BJ (cell line): Measurements from ENCODE around the gene INSR. TPM values are rescaled to one million over a fixed set of nuclear protein-coding genes. Genes with fewer than 3 reads are reported as not detected.

ENCODE experiments used
- CTCF ChIA-PET: fragments of 350-600 bp; formaldehyde crosslinking; extraction: SDS; loops from one replicate; lab custom pipeline; 2021; ENCODE audit warnings: antibody characterized with exemption, inconsistent platforms; lab: Yijun Ruan, JAX
- POLR2A ChIA-PET: fragments of 300-600 bp; sonication (Branson Sonifier 250); formaldehyde crosslinking; extraction: SDS; loops from one replicate; lab custom pipeline; 2021; ENCODE audit warnings: antibody characterized with exemption; lab: Charles Lee
- DNase-seq: peaks from one replicate; pipeline ENCODE4 v3.0.0-alpha.2; 2011; ENCODE audit warnings: low read depth
- H3K27me3 ChIP-seq: 2 replicates; pipeline ENCODE4 v1.6.0; 2011; ENCODE audit warnings: low read length; ENCODE audit not compliant: control insufficient read depth, insufficient read depth
- H3K36me3 ChIP-seq: 2 replicates; pipeline ENCODE4 v1.5.1; 2011; ENCODE audit warnings: low read length; ENCODE audit not compliant: control insufficient read depth, insufficient read depth
- H3K4me3 ChIP-seq: 2 replicates; pipeline ENCODE4 v1.5.1; 2011; ENCODE audit warnings: low read depth, mild to moderate bottlenecking, control low read depth, low read length
- CTCF ChIP-seq: IDR thresholded peaks from 2 replicates; pipeline ENCODE4 v1.5.1; 2011; ENCODE audit warnings: low read depth, mild to moderate bottlenecking, control low read depth, inconsistent platforms, low read length, moderate library complexity; ENCODE audit not compliant: insufficient read depth
- polyA plus RNA-seq: library from polyadenylated mRNA; depleted of rRNA; stranded (reverse); fragments of >200 nt; gene quantifications from 2 replicates; pipeline ENCODE4 v1.2.3, GENCODE V29; 2011

INSR gene
- polyA plus RNA-seq, 1 experiment, result 5.7 TPM

DNA sequence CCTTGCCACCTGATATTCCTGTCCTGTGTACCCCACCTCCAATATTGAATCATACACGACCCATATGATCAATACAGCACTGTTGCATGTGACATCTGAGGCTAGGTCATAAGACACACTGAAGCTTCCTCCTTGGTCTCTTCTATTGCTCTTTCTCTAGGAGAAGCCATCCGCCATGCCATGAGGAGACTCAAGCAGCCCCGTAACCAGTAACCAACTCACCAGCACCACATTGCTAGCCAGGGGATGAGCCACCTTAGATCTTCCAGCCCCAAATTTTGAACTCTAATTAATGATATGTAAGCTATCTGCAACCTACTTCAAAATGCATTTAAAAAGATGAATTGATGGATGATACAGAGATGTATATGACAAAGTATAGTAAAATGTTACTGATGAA lies 196.1 kb downstream of the INSR start:
- ChIA-PET CTCF (interaction anchor here (0.7 kb wide), 1 partner anchor 232 kb away, joined by 3 read pairs; no protein-coding TSS in a partner anchor), POLR2A (no interaction called here)
- TF ChIP-seq CTCF, result no peak
- Histone ChIP-seq H3K4me3 (peak overlapping the region; percentile 91; the same call in 1 of the 2 replicates), H3K36me3 (no peaks in the 10 kb centered on the region), H3K27me3 (no peaks in the 10 kb centered on the region)
- no peak for DNase-seq

- H3K36me3 ChIP-seq, result peaks cover 3% of the 10 kb centered on the region
- CTCF ChIA-PET, result no interaction called here
- POLR2A ChIA-PET, result no interaction called here
- H3K4me3 ChIP-seq, result no peak overlapping the region
- no peak for TF ChIP-seq CTCF
- no peak for DNase-seq
- H3K27me3 ChIP-seq, result no peaks in the 10 kb centered on the region
Measured at GRCh38 chr19:7088999-7089398, 205.2 kb downstream of the INSR start.

GRCh38 chr19:7083076-7083956 lies 210.9 kb downstream of the INSR start:
- Histone ChIP-seq H3K4me3 (no peak overlapping the region), H3K36me3 (peaks cover 30% of the 10 kb centered on the region), H3K27me3 (no peaks in the 10 kb centered on the region)
- CTCF ChIA-PET, result no interaction called here
- TF ChIP-seq CTCF, result no peak
- no peak for DNase-seq
- POLR2A ChIA-PET, result no interaction called here

DNA sequence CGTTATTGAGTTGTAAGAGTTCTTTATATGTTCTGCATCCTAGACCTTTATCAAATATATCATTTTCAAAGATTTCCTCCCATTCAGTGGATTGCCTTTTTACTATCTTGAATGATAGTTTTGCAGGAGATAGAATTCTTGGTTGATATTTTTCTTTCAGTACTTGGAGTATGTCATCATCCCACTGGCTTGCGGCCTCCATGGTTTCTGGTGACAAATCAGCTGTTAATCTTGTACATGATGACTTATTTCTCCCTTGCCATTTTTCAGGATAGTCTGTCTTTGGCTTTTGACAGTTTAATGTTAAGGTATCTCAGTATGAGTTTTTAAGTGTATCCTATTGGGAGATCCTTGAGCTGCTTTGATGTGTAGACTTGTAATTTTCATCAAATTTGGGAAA lies 216.2 kb downstream of the INSR start:
- no peak for DNase-seq
- ChIA-PET POLR2A (no interaction called here), CTCF (interaction anchor here (0.6 kb wide), 1 partner anchor 334 kb away, joined by 3 read pairs; no protein-coding TSS in a partner anchor)
- Histone ChIP-seq H3K4me3 (no peak overlapping the region), H3K27me3 (no peaks in the 10 kb centered on the region), H3K36me3 (peaks cover 43% of the 10 kb centered on the region)
- no peak for TF ChIP-seq CTCF

DNA sequence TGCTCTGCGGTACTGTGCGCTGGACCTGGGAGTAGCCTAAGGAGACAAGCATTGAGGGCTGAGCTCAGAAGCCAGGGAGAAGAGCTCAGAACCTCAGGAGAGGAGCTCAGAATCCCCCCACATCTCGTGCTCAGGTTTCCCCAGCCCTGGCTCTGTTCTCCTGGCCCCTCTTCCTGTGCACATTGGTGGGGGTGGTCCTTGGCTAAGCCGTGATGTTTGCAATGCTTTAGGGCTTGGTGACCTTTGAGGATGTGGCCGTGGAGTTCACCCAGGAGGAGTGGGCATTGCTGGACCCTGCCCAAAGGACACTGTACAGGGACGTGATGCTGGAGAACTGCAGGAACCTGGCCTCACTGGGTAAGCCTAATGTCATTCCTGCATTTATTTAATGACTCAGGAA lies 218.1 kb downstream of the INSR start:
- no peak overlapping the region for H3K4me3 ChIP-seq
- no peaks in the 10 kb centered on the region for H3K27me3 ChIP-seq
- DNase-seq, result no peak
- peaks cover 42% of the 10 kb centered on the region for H3K36me3 ChIP-seq
- ChIA-PET POLR2A (no interaction called here), CTCF (interaction anchor here (0.5 kb wide), 1 partner anchor 98 kb away, joined by 3 read pairs; no protein-coding TSS in a partner anchor)
- no peak for TF ChIP-seq CTCF
